ENCODE results near the gene RPUSD4.
"Not testable (repeated sequence)": the region's sequence is repeated elsewhere in the genome, so short reads cannot be mapped to it uniquely, and the experiment has no call there.

Gene RPUSD4

GRCh38 chr11:126211236-126212088, at the start of gene RPUSD4, which contains the start of gene FAM118B:
RPUSD4 (minus strand) TSS chr11:126211650; CDS start chr11:126211638, 12 bp downstream.
FAM118B (plus strand) TSS chr11:126211782; CDS start chr11:126235002, 23,220 bp downstream.
- peak; percentile 97 for DNase-seq

- no peak for DNase-seq
These were observed 46.3 kb upstream of the RPUSD4 start for GRCh38 chr11:126257764-126258163.

- no peak for DNase-seq
These were observed 45.7 kb upstream of the RPUSD4 start for GRCh38 chr11:126257144-126257543.

GRCh38 chr11:126256216-126256615, 44.8 kb upstream of the RPUSD4 start:
- no peak for DNase-seq

- DNase-seq: not testable (repeated sequence)
These were observed 44.1 kb upstream of the RPUSD4 start for GRCh38 chr11:126255507-126255906.

GRCh38 chr11:126254819-126255218, 43.4 kb upstream of the RPUSD4 start:
- DNase-seq: no peak

GRCh38 chr11:126253265-126253664, 41.8 kb upstream of the RPUSD4 start:
- no peak for DNase-seq

- no peak for DNase-seq
These were observed 35.2 kb upstream of the RPUSD4 start for GRCh38 chr11:126246636-126247035.

- DNase-seq: no peak
These were observed 21.9 kb upstream of the RPUSD4 start for GRCh38 chr11:126233391-126233790.

- no peak for DNase-seq
These were observed 21.2 kb upstream of the RPUSD4 start for GRCh38 chr11:126232683-126233082.

- DNase-seq: peak; percentile 64
These were observed 20.4 kb upstream of the RPUSD4 start for GRCh38 chr11:126231725-126232459.

- no peak for DNase-seq
These were observed 18.5 kb upstream of the RPUSD4 start for GRCh38 chr11:126229858-126230540.

- DNase-seq: no peak
These were observed 15.1 kb upstream of the RPUSD4 start for GRCh38 chr11:126226334-126227084.

- DNase-seq: no peak
These were observed 13.8 kb upstream of the RPUSD4 start for GRCh38 chr11:126225295-126225665.

GRCh38 chr11:126224647-126225294, 13.3 kb upstream of the RPUSD4 start:
- no peak for DNase-seq

GRCh38 chr11:126219547-126219946, 8.1 kb upstream of the RPUSD4 start:
- DNase-seq: no peak

GRCh38 chr11:126217491-126217890, 6.0 kb upstream of the RPUSD4 start:
- DNase-seq: no peak

GRCh38 chr11:126216526-126217305, 5.3 kb upstream of the RPUSD4 start:
- no peak for DNase-seq

- DNase-seq: no peak
These were observed 3.4 kb upstream of the RPUSD4 start for GRCh38 chr11:126214841-126215240.

GRCh38 chr11:126214441-126214840, 3.0 kb upstream of the RPUSD4 start:
- DNase-seq: no peak

GRCh38 chr11:126212089-126212660, 725 bp upstream of the RPUSD4 start:
- no peak for DNase-seq

Data from NCI-H82 (cell line).